ENCODE results near the gene FPR3. TPM values are rescaled to one million over a fixed set of nuclear protein-coding genes. Genes with fewer than 3 reads are reported as not detected.
"Not testable (repeated sequence)": the region's sequence is repeated elsewhere in the genome, so short reads cannot be mapped to it uniquely, and the experiment has no call there.

FPR3 gene, protein sequence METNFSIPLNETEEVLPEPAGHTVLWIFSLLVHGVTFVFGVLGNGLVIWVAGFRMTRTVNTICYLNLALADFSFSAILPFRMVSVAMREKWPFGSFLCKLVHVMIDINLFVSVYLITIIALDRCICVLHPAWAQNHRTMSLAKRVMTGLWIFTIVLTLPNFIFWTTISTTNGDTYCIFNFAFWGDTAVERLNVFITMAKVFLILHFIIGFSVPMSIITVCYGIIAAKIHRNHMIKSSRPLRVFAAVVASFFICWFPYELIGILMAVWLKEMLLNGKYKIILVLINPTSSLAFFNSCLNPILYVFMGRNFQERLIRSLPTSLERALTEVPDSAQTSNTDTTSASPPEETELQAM
- not detected in 2 replicates for total RNA-seq (2014; rRNA removed; shearing (Covaris generic))
- 0.03 TPM in 1 of 2 replicates, not detected in the other for polyA plus RNA-seq (2015; cell fraction: cytosol; rRNA removed)
- polyA plus RNA-seq (2015; cell fraction: nucleus; rRNA removed), result 0.10 and 0.20 TPM in 2 replicates

GRCh38 chr19:51794885-51795490 lies at the start of gene FPR3:
TSS of gene FPR3 (plus strand) at chr19:51795157. CDS start at chr19:51823749, 28,592 bp downstream.
- no peak for DNase-seq (ENCODE audit: low read depth)

DNA sequence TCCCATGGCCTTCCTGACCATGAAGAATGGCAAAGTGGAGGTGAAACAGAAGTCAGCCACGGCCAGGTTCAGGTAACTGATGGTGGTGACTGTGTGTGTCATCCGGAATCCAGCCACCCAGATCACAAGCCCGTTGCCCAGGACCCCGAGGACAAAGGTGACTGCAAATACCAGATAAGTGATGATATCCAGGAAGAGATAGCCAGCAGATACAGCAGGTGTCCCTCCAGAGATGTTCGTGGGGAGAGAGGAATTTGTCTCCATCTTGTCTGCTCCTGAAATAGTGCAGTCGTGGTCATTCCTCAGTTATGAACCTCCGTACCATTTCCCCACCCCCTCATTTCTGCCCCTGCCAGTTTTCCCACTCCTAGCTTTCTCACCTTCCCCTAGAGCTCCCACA lies 48.2 kb upstream of the FPR3 start:
- DNase-seq (ENCODE audit: low read depth), result no peak

- peak; percentile 58 for DNase-seq (ENCODE audit: low read depth)
Measured at GRCh38 chr19:51749979-51750378, 45.0 kb upstream of the FPR3 start.

GRCh38 chr19:51750400-51751094 lies 44.4 kb upstream of the FPR3 start:
- no peak for DNase-seq (ENCODE audit: low read depth)

DNA sequence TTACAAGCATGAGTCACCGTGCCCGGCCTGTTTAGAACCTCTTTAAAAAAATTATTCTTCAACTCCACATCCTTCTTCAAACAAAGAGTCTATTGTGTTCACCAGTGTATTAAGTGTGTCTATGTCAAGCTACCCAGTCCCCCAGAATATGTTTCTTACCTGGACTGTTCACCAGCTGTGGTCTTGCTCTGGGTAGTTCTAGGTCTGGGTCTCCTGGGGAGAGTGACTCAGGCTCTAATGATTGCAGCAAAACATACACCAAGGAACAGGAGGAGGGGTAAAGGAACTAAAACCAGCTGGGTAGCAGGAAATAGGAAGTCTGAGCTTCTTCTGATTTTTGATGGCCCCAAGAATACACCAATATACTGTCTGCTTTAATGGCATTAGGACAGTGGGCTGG lies 43.3 kb upstream of the FPR3 start, which contains the start of gene FPR1:
TSS of gene FPR1 (minus strand) at position 224 of the 400 bp plus-strand sequence. CDS start 4,884 bp downstream, outside the sequence.
- DNase-seq (ENCODE audit: low read depth), result peak; percentile 91

DNA sequence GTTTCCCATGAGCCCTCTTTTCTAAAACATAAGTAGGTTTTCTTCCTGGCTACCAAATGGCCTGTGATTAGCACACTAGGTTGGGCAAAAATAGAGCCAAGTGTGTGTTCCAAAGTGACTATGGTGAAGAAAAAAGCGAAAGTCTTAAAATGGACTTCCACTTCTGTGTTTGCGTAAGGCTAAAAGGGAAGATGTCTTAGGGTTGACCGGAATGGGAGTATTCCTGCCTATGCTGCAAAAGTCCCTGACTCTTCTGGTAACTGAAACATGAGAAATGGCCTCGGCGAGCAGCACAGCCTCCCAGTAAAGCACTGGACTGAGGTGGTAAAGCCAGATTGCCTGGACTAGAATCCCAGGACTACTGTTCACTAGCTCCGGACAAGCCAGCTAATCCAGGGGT lies 40.8 kb upstream of the FPR3 start:
- no peak for DNase-seq (ENCODE audit: low read depth)

GRCh38 chr19:51754770-51755169 lies 40.2 kb upstream of the FPR3 start:
- DNase-seq (ENCODE audit: low read depth), result no peak

GRCh38 chr19:51755571-51755970 lies 39.4 kb upstream of the FPR3 start:
- no peak for DNase-seq (ENCODE audit: low read depth)

DNA sequence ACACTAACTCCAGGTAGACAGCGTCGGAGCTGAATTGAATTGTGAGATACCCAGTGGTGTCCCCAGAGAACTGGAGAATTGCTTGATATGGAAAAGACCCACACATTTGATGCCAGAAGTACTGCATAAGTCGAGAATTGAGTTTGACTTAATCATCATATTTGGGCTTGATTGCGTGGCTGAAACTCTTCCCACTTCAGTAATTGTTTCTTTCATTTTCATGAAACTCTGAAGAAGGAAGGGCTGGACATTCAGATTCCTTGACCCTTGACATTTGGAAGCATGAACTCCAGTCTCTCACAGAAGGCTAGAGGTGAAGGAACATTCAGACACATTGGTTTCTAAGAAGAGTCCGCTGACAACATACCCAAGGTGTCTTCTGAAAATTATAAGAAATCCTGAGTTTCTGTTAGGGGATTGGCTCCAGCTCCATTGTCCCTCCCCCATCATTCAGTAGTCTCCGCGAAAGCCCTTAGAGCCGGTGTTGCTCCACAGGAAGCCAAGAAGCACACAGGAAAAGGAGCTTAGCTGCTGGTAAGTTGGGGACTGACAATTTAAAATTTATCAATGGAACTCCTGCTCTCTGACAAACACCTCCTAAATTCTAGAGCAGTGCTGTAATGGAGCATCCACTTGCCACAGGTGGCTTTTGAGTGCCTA lies 34.1 kb upstream of the FPR3 start, which contains the start of gene FPR2:
TSS of gene FPR2 (plus strand) at position 484 of the 660 bp plus-strand sequence. CDS start 7,479 bp downstream, outside the sequence.
- no peak for DNase-seq (ENCODE audit: low read depth)

DNA sequence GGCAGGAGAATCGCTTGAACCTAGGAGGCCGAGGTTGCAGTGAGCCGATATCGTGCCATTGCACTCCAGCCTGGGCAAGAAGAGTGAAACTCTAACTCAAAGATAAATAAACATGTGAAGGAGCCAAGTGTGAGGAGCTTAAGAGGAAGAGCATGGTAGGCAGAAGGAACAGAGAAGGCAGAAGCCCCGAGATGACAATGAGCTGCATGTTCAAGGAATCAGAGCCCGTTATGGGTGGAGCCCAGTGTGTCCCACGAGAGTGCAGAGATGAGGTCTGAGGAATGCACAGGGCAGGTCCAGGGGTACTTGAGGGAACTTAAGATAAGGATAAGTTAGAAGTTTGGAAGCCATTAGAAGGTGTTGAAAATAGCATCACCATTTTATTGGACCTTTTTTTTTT lies 33.3 kb upstream of the FPR3 start:
- DNase-seq (ENCODE audit: low read depth), result no peak

- no peak for DNase-seq (ENCODE audit: low read depth)
Measured at GRCh38 chr19:51765086-51765485, 29.9 kb upstream of the FPR3 start.

DNA sequence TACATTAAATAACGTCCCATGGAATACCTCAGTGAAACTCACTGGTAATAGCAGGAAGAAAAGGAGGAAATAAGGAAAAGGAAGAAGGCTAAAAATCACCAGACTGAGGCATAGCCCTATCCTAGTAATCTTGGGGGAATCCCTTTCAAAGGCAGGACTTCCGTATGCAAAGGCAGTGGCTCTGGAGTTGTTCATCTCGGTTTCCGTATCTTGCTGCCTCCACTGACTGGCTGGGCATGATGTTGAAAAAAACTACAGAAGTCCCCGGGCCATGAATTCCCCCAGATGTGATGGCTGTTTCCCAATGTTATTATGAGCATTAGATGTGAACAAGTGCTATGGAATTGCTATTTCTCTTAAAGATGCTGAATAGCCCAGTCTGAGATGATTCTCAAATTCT lies 28.5 kb upstream of the FPR3 start:
- DNase-seq (ENCODE audit: low read depth), result no peak

- DNase-seq (ENCODE audit: low read depth), result no peak
Measured at GRCh38 chr19:51771376-51772130, 23.4 kb upstream of the FPR3 start.

GRCh38 chr19:51772977-51773376 lies 22.0 kb upstream of the FPR3 start:
- peak; percentile 1 for DNase-seq (ENCODE audit: low read depth)

DNA sequence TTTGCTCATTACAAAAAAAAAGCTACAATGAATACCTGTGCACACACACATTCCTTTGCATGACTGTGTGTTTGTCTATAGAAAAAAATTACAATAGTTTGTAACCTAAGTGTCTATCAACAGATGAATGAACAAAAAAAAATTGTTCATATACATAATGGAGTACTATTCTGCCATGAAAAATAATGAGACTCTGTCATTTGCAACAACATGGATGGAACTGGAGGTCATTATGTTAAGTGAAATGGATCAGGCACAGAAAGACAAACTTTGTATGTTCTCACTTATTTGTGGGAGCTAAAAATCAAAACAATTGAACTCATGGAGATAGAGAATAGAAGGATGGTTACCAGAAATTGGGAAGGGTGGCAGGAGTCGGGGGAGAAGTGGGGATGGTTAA lies 18.4 kb upstream of the FPR3 start:
- DNase-seq (ENCODE audit: low read depth), result not testable (repeated sequence)

GRCh38 chr19:51777570-51778462 lies 17.1 kb upstream of the FPR3 start:
- DNase-seq (ENCODE audit: low read depth), result peak; percentile 41

DNA sequence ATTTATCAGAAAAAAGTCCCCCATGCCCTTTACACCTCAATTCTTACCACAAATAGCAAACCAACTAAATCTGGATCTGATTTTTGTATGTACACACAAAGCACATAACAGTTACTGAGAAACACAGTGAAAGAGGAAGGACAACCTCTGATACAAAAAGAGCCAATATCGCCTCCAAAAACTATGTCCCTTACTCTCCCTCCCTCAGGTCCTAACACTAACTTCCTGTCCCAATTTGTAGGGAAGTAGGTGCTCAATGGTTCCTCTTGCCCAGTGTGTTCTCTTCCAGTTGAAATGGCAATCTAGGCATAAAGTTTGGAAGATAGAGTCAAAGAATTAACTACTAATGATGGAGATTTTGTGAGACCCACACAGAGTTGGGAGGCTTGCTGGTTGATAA lies 15.8 kb upstream of the FPR3 start:
- no peak for DNase-seq (ENCODE audit: low read depth)

- no peak for DNase-seq (ENCODE audit: low read depth)
Measured at GRCh38 chr19:51779703-51780102, 15.3 kb upstream of the FPR3 start.

DNA sequence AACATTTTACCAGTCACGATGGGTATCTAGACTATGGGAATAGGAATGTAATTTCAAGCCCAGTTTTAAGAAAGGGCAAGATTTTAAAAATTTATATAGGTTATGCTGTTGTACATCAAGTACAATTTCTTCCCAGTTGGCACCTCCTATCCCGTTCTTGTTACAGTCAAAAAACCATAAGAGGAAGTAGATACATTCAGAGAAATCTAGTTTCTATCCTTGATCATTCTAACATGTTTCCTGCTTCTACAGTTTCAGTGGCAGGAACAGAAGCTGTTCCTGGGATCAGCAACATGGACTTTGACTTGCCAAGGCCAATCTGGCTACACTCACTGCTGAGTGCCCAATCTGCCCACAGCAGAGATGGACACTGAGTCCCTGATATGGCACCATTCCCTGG lies 14.7 kb upstream of the FPR3 start:
- no peak for DNase-seq (ENCODE audit: low read depth)

DNA sequence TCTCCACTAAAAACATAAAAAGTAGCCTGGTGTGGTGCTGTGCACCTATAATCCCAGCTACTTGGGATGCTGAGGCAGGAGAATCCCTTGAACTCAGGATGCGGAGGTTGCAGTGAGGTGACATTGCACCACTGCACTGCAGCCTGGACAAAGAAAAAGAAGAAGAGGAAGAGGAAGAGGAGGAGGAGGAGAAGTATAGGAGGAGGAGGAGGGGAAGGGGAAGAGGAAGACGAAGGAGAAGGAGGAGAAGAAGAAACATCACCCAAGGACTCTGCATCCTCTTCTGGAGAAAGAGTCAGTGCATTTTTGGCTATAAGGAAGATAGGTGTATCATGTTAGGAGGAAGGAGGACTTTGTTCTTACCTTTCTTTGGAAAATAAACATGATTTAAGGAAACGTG lies 13.0 kb upstream of the FPR3 start:
- DNase-seq (ENCODE audit: low read depth), result no peak
